T47D (cell line): Measurements from ENCODE around the gene LTA.
"Not testable (repeated sequence)": the region's sequence is repeated elsewhere in the genome, so short reads cannot be mapped to it uniquely, and the experiment has no call there.

Source experiments
- DNase-seq, 2 experiments: peaks; one replicate each; pipeline versions ENCODE4 v3.0.0 to v3.0.0-alpha.2; 2011 to 2012; ENCODE audit warnings: low read depth in 1 of 2, low spot score in 1 of 2
- JUND ChIP-seq: IDR thresholded peaks from 2 replicates; pipeline ENCODE4 v1.6.1; 2012; ENCODE audit warnings: low read depth
- in situ Hi-C: cut with HindIII; loops from 2 replicates; pipeline ENCODE4 v1.10.0; 2016; ENCODE audit warnings: low sequenced_read_pairs, low pct_unique_long_range_greater_than_20kb

Gene LTA

GRCh38 chr6:31546958-31547726 is 24.9 kb upstream of the LTA start, which contains the start of gene NFKBIL1:
Gene NFKBIL1 (plus strand): TSS chr6:31547608. CDS start chr6:31547695, 87 bp downstream.
- peak; percentile 85 to 96 for DNase-seq
- in situ Hi-C loops, result no loop called here
- TF ChIP-seq JUND, result no peak

DNA sequence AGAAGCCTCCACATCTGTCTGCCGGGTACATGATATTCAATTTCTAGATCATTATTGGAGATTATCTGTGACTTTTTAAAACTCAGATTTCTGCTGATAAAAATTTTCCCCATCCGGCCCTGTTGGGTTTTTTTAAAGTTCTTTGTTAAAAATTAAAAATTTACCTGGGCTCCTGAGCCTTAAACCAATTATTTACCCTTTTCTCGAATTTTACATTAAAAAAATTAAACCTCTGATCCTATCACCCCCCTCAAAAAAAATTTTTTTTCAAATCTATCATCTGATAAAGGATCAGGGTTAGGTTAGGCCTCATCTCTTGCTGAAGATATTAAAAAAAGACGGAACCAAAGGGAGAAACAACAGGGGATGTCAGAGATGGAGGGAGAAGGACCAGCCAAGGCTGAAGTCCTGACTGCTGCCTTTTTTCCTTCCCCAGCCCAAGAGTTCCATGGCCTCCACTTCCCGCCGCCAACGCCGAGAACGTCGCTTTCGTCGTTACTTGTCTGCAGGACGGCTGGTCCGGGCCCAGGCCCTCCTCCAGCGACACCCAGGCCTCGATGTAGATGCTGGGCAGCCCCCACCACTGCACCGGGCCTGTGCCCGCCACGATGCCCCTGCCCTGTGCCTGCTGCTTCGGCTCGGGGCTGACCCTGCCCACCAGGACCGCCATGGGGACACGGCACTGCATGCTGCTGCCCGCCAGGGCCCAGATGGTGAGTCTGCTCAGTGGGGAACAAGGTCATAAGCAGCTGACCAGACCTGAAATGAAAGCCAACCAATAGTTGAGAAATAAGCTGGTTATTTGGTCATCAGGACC is 24.2 kb upstream of the LTA start:
- no peak for TF ChIP-seq JUND
- DNase-seq, result no peak
- in situ Hi-C loops, result no loop called here

DNA sequence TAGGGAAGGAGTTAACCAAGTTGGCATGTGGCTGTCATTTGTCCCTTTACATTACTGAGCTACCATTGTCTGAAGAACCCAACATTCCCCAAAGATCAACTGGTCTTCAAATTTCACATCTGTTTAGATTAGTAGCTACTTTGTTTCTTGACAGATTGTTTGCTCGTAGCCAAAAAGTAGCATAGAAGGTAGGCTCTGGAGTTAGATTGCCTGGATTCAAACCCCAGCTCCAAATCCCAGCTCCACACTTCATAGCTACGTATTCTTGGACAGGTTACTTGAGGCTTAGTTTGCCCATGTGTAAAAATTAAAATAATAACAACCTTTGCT is 23.6 kb upstream of the LTA start:
- no peak for DNase-seq
- in situ Hi-C loops, result no loop called here
- no peak for TF ChIP-seq JUND

DNA sequence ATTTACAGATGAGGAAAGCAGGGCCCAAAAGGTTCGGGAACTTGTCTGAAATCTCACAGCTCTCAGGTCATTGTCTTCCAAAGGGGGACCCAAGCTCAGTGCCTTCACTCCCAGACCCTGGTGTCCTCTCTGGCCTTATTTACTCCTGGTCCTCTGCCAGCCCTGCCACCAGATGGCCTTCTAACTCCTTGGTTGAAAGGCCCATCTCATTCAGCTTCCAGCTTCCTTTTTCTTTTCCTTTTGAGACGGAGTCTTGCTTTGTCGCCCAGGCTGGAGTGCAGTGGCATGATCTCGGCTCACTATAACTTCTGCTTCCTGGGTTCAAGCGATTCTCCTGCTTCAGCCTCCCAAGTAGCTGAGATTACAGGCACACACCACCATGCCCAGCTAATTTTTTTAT is 20.7 kb upstream of the LTA start:
- in situ Hi-C loops, result not testable (repeated sequence)
- peak in 1 of 2 experiments; percentile 59 for DNase-seq

DNA sequence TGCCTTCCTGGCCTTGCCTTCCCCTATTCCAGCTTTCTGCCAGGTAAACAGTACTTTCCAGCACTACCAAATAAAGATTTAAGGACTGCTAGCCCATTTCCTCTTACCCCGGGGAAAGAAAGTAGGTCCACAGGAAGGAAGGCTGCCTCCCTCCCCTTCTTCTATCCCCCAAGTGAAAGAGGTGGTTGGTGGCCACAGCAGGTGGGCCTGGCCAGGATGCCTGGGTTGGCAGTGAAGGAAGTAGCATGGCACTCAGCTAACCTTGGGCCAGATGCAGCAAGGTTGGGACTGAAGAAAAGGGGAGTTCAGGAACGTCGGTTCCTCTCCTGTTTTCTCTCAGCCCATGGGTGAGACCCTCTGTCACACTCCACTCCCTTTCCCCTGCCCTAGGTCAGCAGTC is 15.8 kb upstream of the LTA start:
- in situ Hi-C loops, result no loop called here
- no peak for TF ChIP-seq JUND
- DNase-seq, result no peak

- in situ Hi-C loops, result no loop called here
- DNase-seq, result no peak
- TF ChIP-seq JUND, result no peak
Observed at GRCh38 chr6:31557443-31558317, 14.4 kb upstream of the LTA start.

DNA sequence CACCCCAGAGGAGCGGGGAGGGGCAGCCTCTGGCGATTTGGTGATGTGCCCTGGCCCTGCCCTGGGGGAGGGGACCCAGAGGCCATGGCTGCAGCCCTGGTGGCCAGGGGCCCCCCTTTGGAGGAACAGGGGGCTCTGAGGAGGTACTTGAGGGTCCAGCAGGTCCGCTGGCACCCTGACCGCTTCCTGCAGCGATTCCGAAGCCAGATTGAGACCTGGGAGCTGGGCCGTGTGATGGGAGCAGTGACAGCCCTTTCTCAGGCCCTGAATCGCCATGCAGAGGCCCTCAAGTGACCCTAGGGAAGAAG is 13.8 kb upstream of the LTA start:
- in situ Hi-C loops, result no loop called here
- no peak for DNase-seq

DNA sequence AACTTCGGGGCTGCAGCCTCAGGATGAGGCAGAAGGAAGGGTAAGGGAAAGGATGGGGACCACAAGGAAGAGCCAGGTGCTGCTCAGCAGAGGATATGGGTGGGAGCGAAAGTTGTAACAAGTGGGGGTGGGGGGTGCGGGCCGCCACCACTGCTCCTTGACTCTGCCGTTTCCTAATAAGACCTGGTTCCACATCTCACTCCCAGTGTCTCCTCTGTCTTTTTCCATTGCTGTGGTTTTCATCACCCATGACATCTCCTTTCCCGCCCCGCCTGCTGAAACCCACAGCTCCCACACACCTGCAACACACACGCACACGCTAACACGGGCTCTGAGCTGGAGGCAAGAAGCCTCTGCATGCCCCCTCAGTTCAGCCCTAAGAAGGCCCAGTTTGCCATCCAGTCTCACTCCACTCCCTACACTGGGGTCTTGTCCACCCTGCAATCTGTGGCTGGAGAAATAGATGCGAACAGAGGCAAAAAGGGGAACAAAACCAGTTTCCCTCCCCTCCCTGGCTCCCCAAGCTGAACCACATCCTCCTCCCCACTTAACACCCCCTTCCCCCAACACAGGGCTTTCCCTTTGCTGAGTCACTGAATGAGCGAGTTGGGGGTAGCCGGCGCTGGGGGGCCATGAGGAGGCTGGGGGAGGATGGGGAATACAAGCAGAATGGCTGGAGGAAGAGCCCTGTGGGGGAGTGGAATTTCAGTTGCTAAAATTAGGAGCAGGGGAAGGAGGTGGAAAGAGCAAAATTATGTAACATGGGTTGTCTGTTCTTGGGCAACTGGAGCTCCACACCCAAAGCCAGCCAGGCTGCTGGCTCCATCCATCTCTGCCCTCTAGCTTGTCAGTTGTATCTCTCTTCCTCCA is 13.2 kb upstream of the LTA start:
- DNase-seq, result no peak
- in situ Hi-C loops, result no loop called here
- TF ChIP-seq JUND, result no peak

More for the DNA sequence above, 13.8 kb upstream of the LTA start:
- no peak for TF ChIP-seq JUND

DNA sequence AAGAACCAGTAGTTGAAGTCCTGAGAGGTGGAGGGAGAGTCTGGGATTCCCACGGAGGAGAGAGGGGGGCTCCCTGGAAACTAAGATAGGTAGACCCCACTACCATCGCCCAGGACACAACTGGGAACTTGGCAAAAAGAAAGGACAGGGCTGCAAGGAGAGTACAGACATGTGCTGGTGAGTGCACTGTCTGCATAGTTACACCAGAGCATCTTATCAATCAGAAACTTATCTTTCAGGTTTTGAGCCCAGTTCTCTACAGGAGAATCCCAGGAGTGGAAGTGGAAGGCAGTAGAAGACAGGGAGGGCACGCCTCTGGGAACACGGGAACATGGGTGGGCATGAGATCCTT is 12.5 kb upstream of the LTA start:
- in situ Hi-C loops, result no loop called here
- DNase-seq, result no peak
- no peak for TF ChIP-seq JUND

- DNase-seq, result no peak
Observed at GRCh38 chr6:31559958-31560696, 12.0 kb upstream of the LTA start.

DNA sequence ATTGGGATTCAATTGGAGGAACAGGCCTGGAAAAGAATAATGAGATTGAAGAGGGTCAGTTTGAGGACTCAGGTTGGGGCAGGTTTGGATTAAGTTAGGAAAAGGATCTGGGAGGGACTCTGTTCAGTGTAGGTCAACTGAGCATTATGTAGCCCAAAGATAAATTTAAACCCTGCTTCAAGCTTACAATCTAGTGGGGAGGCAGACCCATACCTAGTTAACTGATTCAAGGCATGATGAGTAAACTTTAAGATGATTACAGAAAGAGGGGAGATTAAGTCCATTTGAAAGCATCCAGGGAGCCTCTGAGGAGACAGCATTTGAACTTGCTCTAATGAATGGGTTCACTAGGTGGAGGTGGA is 11.4 kb upstream of the LTA start:
- TF ChIP-seq JUND, result no peak
- in situ Hi-C loops, result no loop called here
- no peak for DNase-seq

More at GRCh38 chr6:31559958-31560696, 12.0 kb upstream of the LTA start:
- in situ Hi-C loops, result no loop called here
- no peak for TF ChIP-seq JUND
